ENCODE data around the gene KRTAP9-4.
"Not testable (repeated sequence)": the region's sequence is repeated elsewhere in the genome, so short reads cannot be mapped to it uniquely, and the experiment has no call there.

The KRTAP9-4 gene

GRCh38 chr17:41249637-41250240, at the start of gene KRTAP9-4:
KRTAP9-4 (plus strand) TSS chr17:41249687; CDS start chr17:41249721, 34 bp downstream.
- DNase-seq (ENCODE audit: low read depth) = not testable (repeated sequence)

GRCh38 chr17:41211845-41212466, 37.5 kb upstream of the KRTAP9-4 start:
- no peak for DNase-seq (ENCODE audit: low read depth)

- DNase-seq (ENCODE audit: low read depth) = no peak
Observed at GRCh38 chr17:41212524-41213169, 36.8 kb upstream of the KRTAP9-4 start.

GRCh38 chr17:41215681-41216080, 33.8 kb upstream of the KRTAP9-4 start:
- no peak for DNase-seq (ENCODE audit: low read depth)

- no peak for DNase-seq (ENCODE audit: low read depth)
Observed at GRCh38 chr17:41223821-41224220, 25.7 kb upstream of the KRTAP9-4 start.

GRCh38 chr17:41226051-41226450, 23.4 kb upstream of the KRTAP9-4 start:
- DNase-seq (ENCODE audit: low read depth) = no peak

GRCh38 chr17:41226598-41227095, 22.8 kb upstream of the KRTAP9-4 start, which contains the start of gene KRTAP9-2:
KRTAP9-2 (plus strand) TSS chr17:41226648; CDS start chr17:41226655, 7 bp downstream.
- DNase-seq (ENCODE audit: low read depth) = not testable (repeated sequence)

- no peak for DNase-seq (ENCODE audit: low read depth)
Observed at GRCh38 chr17:41230094-41230493, 19.4 kb upstream of the KRTAP9-4 start.

GRCh38 chr17:41231731-41232130, 17.8 kb upstream of the KRTAP9-4 start:
- DNase-seq (ENCODE audit: low read depth) = no peak

GRCh38 chr17:41232399-41233105, 16.9 kb upstream of the KRTAP9-4 start, which contains the start of gene KRTAP9-3:
KRTAP9-3 (plus strand) TSS chr17:41232449; CDS start chr17:41232502, 53 bp downstream.
- DNase-seq (ENCODE audit: low read depth) = not testable (repeated sequence)

- not testable (repeated sequence) for DNase-seq (ENCODE audit: low read depth)
Observed at GRCh38 chr17:41237116-41237515, 12.4 kb upstream of the KRTAP9-4 start.

GRCh38 chr17:41237949-41238437, 11.5 kb upstream of the KRTAP9-4 start, which contains the start of gene KRTAP9-8:
KRTAP9-8 (plus strand) TSS chr17:41237999; CDS start chr17:41238052, 53 bp downstream.
- DNase-seq (ENCODE audit: low read depth) = not testable (repeated sequence)

GRCh38 chr17:41246995-41247787, 2.3 kb upstream of the KRTAP9-4 start:
- not testable (repeated sequence) for DNase-seq (ENCODE audit: low read depth)

- DNase-seq (ENCODE audit: low read depth) = no peak
Observed at GRCh38 chr17:41251261-41251660, 1.8 kb downstream of the KRTAP9-4 start.

- no peak for DNase-seq (ENCODE audit: low read depth)
Observed at GRCh38 chr17:41254861-41255260, 5.4 kb downstream of the KRTAP9-4 start.

GRCh38 chr17:41255381-41256290, 6.1 kb downstream of the KRTAP9-4 start, which contains the start of gene KRTAP9-9:
KRTAP9-9 (plus strand) TSS chr17:41255384.
- DNase-seq (ENCODE audit: low read depth) = not testable (repeated sequence)

- no peak for DNase-seq (ENCODE audit: low read depth)
Observed at GRCh38 chr17:41256291-41256685, 6.8 kb downstream of the KRTAP9-4 start.

- no peak for DNase-seq (ENCODE audit: low read depth)
Observed at GRCh38 chr17:41258406-41258805, 8.9 kb downstream of the KRTAP9-4 start.

- DNase-seq (ENCODE audit: low read depth) = no peak
Observed at GRCh38 chr17:41263212-41263611, 13.7 kb downstream of the KRTAP9-4 start.

GRCh38 chr17:41264599-41264998, 15.1 kb downstream of the KRTAP9-4 start:
- DNase-seq (ENCODE audit: low read depth) = no peak

Data from stimulated activated CD4-positive, alpha-beta T cell treated with anti-CD3 and anti-CD28 coated beads, Interleukin-2, amount 100 ng/mL, for 4 hours (primary cell).